GM12878 (cell line): ENCODE measurements around the gene NOP10. TPM values are rescaled to one million over a fixed set of nuclear protein-coding genes. Genes with fewer than 3 reads are reported as not detected.

ENCODE experiments used
- CEBPB ChIP-seq, 2 experiments: fragments of 150-350 bp in 1 of 2; IDR thresholded peaks; 2 replicates each; pipeline ENCODE4 v1.6.1; 2012 to 2014; ENCODE audit warnings: low read depth in 2 of 2, low read length in 2 of 2, borderline replicate concordance in 1 of 2, inconsistent platforms in 1 of 2
- E4F1 ChIP-seq: fragments of 450-650 bp; IDR thresholded peaks from 2 replicates; pipeline ENCODE4 v1.6.1; 2018; ENCODE audit warnings: borderline replicate concordance, mild to moderate bottlenecking; ENCODE audit not compliant: partially characterized antibody
- IKZF2 ChIP-seq, 2 experiments: fragments of 450-650 bp; IDR thresholded peaks; 2 replicates each; pipeline ENCODE4 v1.6.1; 2017; ENCODE audit warnings: mild to moderate bottlenecking in 2 of 2, moderate library complexity in 2 of 2
- IRF4 ChIP-seq: IDR thresholded peaks from 2 replicates; pipeline ENCODE4 v1.6.1; 2011; ENCODE audit warnings: low read depth, low read length
- MEF2B ChIP-seq: fragments of 450-650 bp; IDR thresholded peaks from 2 replicates; pipeline ENCODE4 v1.6.1; 2018; ENCODE audit warnings: mild to moderate bottlenecking, moderate library complexity; ENCODE audit not compliant: partially characterized antibody, poor library complexity, severe bottlenecking
- NFYA ChIP-seq: IDR thresholded peaks from 2 replicates; pipeline ENCODE4 v1.6.1; 2011; ENCODE audit warnings: low read depth, mild to moderate bottlenecking, low read length, improper control_type of control experiment, borderline replicate concordance
- NR2C1 ChIP-seq: fragments of 450-650 bp; IDR thresholded peaks from 2 replicates; pipeline ENCODE4 v1.6.1; 2017; ENCODE audit warnings: antibody characterized with exemption, mild to moderate bottlenecking, moderate library complexity
- SMARCA5 ChIP-seq: fragments of 450-650 bp; IDR thresholded peaks from 2 replicates; pipeline ENCODE4 v1.6.1; 2017; ENCODE audit warnings: mild to moderate bottlenecking
- ZBTB40 ChIP-seq: fragments of 450-650 bp; IDR thresholded peaks from 2 replicates; pipeline ENCODE4 v1.6.1; 2016; ENCODE audit warnings: mild to moderate bottlenecking, moderate library complexity, borderline replicate concordance
- polyA plus RNA-seq, 11 experiments: library from polyadenylated mRNA; depleted of rRNA in 4 of 11; unstranded in 6 of 11; stranded (reverse) in 5 of 11; fragments of >200 nt; fragmentation: Nextera tagmentation in 4 of 11; fragmentation: Illumina TruSeq in 1 of 11; extraction: Ambion mirVana in 4 of 11; extraction: Trizol in 1 of 11; gene quantifications; 1 replicate in 1 of 11; 2 replicates in 10 of 11; pipeline versions ENCODE4 v1.2.1 to v1.2.3, GENCODE V29; 2011 to 2016; ENCODE audit warnings: inconsistent platforms in 2 of 11, missing spikeins in 2 of 11, low read depth in 1 of 11
- total RNA-seq, 4 experiments: library from RNA; depleted of rRNA in 3 of 4; stranded (reverse); fragments of >200 nt in 3 of 4; fragmentation: Illumina TruSeq in 1 of 4; extraction: Trizol in 1 of 4; gene quantifications; 2 replicates each; pipeline versions ENCODE4 v1.2.1 to v1.2.3, GENCODE V29; 2013 to 2021

NOP10 gene
- total and polyA plus RNA-seq, 10 of the 15 experiments (the other 5 are each of a cell fraction or from before 2014, with no cell fraction given): 225 to 1,778 (median 537) TPM

GRCh38 chr15:34357653-34358052 is 14.7 kb upstream of the NOP10 start (continued):
- TF ChIP-seq NFYA (no peak), MEF2B (no peak), IKZF2 (IDR thresholded peaks at IDR 0.05) (no peak), SMARCA5 (no peak), NR2C1 (no peak), ZBTB40 (no peak), CEBPB (IDR thresholded peaks at IDR 0.05; ENCODE audit: borderline replicate concordance in 1 of 2, low read depth in 2 of 2, low read length in 2 of 2) (no peak), IRF4 (no peak), E4F1 (no peak)
